ENCODE results near the gene MAP7. TPM values are rescaled to one million over a fixed set of nuclear protein-coding genes. Genes with fewer than 3 reads are reported as not detected.

MAP7 gene
- total RNA-seq, 5 donors from 2014 or later (not counting 1 experiment from before 2014, with no cell fraction given): 0.33 to 0.73 (median 0.57) TPM

DNA sequence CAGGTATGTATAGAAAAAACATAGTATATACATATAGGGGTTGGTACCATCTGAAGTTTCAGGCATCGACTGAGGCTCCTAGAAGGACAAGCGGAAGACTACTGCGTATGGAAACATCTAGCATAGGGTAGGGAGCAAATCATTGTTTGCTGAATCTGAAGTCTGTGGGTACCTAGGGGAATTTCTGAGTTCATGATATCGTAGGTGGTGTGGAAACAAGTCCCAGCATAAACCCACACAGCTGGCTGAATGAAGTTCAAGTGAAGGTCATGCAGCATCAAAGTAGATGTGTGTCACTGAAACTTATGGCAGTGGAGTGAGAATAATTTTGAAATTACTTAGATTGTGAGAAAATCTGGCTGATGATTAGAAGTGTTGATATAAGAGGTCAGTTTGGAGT is 39.4 kb downstream of the MAP7 start:
- ChIA-PET CTCF (interaction anchor here in 1 of 2 donors (1.2 kb wide), 1 partner anchor 15 kb away, joined by 3 read pairs; no protein-coding TSS in a partner anchor), POLR2A (no interaction called here)
- Mint-ChIP-seq H3K4me1 (peaks cover 13 to 18% (median 15%) of the 10 kb centered on the region in 3 donors), H3K4me3 (no peak overlapping the region), H3K9me3 (no peaks in the 10 kb centered on the region), H3K27me3 (peaks cover 0 to 4% of the 10 kb centered on the region in 2 donors), H3K27ac (no peak overlapping the region), H3K36me3 (no peaks in the 10 kb centered on the region)
- no peaks in the 10 kb centered on the region for H3K9me3 ChIP-seq
- H3K4me1 ChIP-seq (ENCODE audit: control insufficient read depth in 1 of 2, extremely low read depth in 1 of 2, insufficient read depth in 2 of 2, low read length in 2 of 2): peaks cover 3 to 4% of the 10 kb centered on the region in 2 experiments
- H3K27ac ChIP-seq (ENCODE audit: low read length): no peak overlapping the region
- 51% methylated on average over 4 of the region's 4 CpGs for WGBS (ENCODE audit: insufficient coverage)
- DNase-seq: peak in 1 of 35 experiments; percentile 20
- no peak overlapping the region for H3K4me3 ChIP-seq (ENCODE audit: control insufficient read depth in 1 of 2, extremely low read depth in 1 of 2, low read length in 1 of 2)
- no peaks in the 10 kb centered on the region for H3K36me3 ChIP-seq (ENCODE audit: control insufficient read depth in 2 of 2, extremely low read depth in 1 of 2, insufficient read depth in 1 of 2, low read length in 1 of 2)
- no peaks in the 10 kb centered on the region for H3K27me3 ChIP-seq (replicated peaks in 1 of 2; ENCODE audit: control insufficient read depth in 2 of 2, extremely low read depth in 1 of 2, insufficient read depth in 2 of 2, low read length in 1 of 2)
- peak in 2 of 4 experiments; percentile 24 to 59 for ATAC-seq (replicated peaks in 1 of 4)

DNA sequence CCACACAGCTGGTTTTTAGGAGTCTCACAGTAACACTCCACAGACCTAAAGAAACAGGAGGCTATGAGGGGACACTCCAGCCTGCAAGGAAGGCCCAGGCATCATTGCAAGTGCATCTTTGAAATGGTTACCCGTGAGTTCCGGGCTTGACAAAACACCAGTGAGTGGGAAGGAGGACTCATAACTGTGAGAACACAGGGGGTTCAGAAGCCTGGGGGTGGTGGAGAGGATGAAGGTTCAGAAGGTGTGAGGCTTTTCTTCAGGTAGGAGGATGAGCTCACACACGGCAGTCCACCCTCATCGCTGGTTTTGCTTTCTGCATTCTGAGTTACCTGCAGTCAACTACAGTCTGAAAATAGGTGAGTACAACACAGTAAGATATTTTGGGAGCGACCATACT is 39.9 kb downstream of the MAP7 start:
- ChIA-PET POLR2A (no interaction called here), CTCF (interaction anchor here in 1 of 2 donors (1.2 kb wide), 1 partner anchor 16 kb away, joined by 3 read pairs; no protein-coding TSS in a partner anchor)
- Histone ChIP-seq H3K4me3 (ENCODE audit: control insufficient read depth in 1 of 2, extremely low read depth in 1 of 2, low read length in 1 of 2) (no peak overlapping the region), H3K36me3 (ENCODE audit: control insufficient read depth in 2 of 2, extremely low read depth in 1 of 2, insufficient read depth in 1 of 2, low read length in 1 of 2) (no peaks in the 10 kb centered on the region), H3K9me3 (no peaks in the 10 kb centered on the region), H3K27ac (ENCODE audit: low read length) (no peak overlapping the region), H3K27me3 (replicated peaks in 1 of 2; ENCODE audit: control insufficient read depth in 2 of 2, extremely low read depth in 1 of 2, insufficient read depth in 2 of 2, low read length in 1 of 2) (no peaks in the 10 kb centered on the region), H3K4me1 (ENCODE audit: control insufficient read depth in 1 of 2, extremely low read depth in 1 of 2, insufficient read depth in 2 of 2, low read length in 2 of 2) (peaks cover 3 to 4% of the 10 kb centered on the region in 2 experiments)
- DNase-seq (peak in 3 of 35 experiments; percentile 4 to 5 (median 5)), ATAC-seq (replicated peaks in 1 of 4) (peak in 2 of 4 experiments; percentile 34 to 48)
- Mint-ChIP-seq H3K27ac (peak overlapping the region in 1 of 2 donors; percentile 72), H3K4me1 (peaks cover 13 to 18% (median 15%) of the 10 kb centered on the region in 3 donors), H3K4me3 (peak overlapping the region in 1 of 3 donors; percentile 2), H3K27me3 (peaks cover 0 to 1% of the 10 kb centered on the region in 2 donors), H3K9me3 (no peaks in the 10 kb centered on the region), H3K36me3 (no peaks in the 10 kb centered on the region)
- no CpG with 5 or more reads among the region's 5 CpGs for WGBS (ENCODE audit: insufficient coverage)

DNA sequence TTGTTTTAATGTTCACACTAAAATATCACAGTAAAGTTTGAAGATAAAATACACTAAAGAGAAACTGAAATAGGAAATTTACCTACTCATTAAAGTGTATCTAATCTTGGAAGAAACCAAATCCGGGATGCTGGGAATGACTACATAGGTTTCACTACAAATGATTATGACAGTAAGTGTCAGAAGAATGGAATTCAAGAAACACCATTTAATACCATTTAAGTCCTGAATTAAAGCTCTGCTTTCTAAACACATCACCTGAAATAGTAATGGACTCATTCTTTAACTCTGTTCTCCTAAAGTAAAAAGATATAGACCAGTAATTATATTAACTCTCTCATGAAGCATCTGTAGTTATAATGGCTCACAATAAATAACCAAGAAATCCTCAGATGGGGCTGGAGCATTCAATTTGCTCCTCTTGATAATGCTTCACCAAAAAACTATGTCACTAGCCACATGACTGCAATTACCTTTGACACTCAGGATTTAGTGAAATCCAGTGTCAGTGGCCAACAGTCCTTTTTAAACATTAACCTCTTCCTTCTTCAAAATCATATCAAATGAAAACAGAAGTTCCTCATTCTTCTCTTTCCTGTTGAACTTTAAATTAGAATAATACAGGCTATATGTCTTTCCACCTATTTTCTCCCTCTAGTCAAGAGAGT is 41.4 kb downstream of the MAP7 start:
- no peaks in the 10 kb centered on the region for H3K27me3 Mint-ChIP-seq
- ChIA-PET CTCF (interaction anchor here in 1 of 2 donors (1.0 kb wide), 1 partner anchor 27 kb away, joined by 3 read pairs; no protein-coding TSS in a partner anchor), POLR2A (no interaction called here)
- H3K36me3 ChIP-seq (ENCODE audit: control insufficient read depth in 2 of 2, extremely low read depth in 1 of 2, insufficient read depth in 1 of 2, low read length in 1 of 2): no peaks in the 10 kb centered on the region
- H3K4me3 Mint-ChIP-seq: no peak overlapping the region
- no peaks in the 10 kb centered on the region for H3K27me3 ChIP-seq (replicated peaks in 1 of 2; ENCODE audit: control insufficient read depth in 2 of 2, extremely low read depth in 1 of 2, insufficient read depth in 2 of 2, low read length in 1 of 2)
- no CpG with 5 or more reads among the region's 1 CpG for WGBS (ENCODE audit: insufficient coverage)
- H3K9me3 Mint-ChIP-seq: no peaks in the 10 kb centered on the region
- H3K4me1 ChIP-seq (ENCODE audit: control insufficient read depth in 1 of 2, extremely low read depth in 1 of 2, insufficient read depth in 2 of 2, low read length in 2 of 2): peaks cover 3 to 4% of the 10 kb centered on the region in 2 experiments
- H3K36me3 Mint-ChIP-seq: no peaks in the 10 kb centered on the region
- H3K4me3 ChIP-seq (ENCODE audit: control insufficient read depth in 1 of 2, extremely low read depth in 1 of 2, low read length in 1 of 2): no peak overlapping the region
- no peak for ATAC-seq (replicated peaks in 1 of 4)
- no peaks in the 10 kb centered on the region for H3K9me3 ChIP-seq
- no peak overlapping the region for H3K27ac Mint-ChIP-seq
- no peak for DNase-seq
- peaks cover 13 to 18% (median 15%) of the 10 kb centered on the region in 3 donors for H3K4me1 Mint-ChIP-seq
- no peak overlapping the region for H3K27ac ChIP-seq (ENCODE audit: low read length)

DNA sequence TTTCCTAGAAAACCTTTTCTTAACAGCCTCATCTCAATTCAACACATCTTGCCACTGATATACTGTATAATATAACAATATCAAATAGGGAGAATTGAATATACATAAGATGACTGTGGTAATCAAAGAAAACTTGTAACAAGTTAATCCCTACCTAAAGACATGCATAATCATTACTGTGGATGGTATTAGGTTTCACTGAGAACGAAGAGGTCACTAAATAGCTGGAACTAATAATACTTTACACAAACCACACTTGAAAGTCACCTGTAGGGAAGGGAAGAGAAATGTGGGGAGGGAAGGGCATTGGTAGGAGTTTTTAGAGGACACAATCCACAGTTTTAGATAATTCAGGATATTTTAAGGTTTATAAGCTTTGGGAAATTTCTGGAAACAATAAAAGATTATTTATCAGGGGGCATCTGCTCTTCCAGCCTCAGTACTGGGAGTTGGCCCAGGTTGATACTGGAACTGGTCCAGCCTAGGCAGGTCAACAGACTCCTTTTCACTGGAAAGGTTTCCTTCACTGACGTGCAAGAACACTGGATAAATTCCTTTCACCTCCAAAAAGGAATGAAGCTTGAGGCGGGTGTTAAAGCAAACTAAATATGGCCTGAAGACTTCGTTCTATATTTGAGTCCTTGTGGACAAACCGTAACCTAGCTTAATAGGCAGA is 44.0 kb downstream of the MAP7 start:
- no peak overlapping the region for H3K27ac ChIP-seq (ENCODE audit: low read length)
- no peak for ATAC-seq (replicated peaks in 1 of 4)
- H3K27ac Mint-ChIP-seq: no peak overlapping the region
- peaks cover 0 to 4% of the 10 kb centered on the region in 2 experiments for H3K4me1 ChIP-seq (ENCODE audit: control insufficient read depth in 1 of 2, extremely low read depth in 1 of 2, insufficient read depth in 2 of 2, low read length in 2 of 2)
- no peak overlapping the region for H3K4me3 Mint-ChIP-seq
- H3K36me3 ChIP-seq (ENCODE audit: control insufficient read depth in 2 of 2, extremely low read depth in 1 of 2, insufficient read depth in 1 of 2, low read length in 1 of 2): no peaks in the 10 kb centered on the region
- ChIA-PET POLR2A (no interaction called here), CTCF (no interaction called here)
- WGBS (ENCODE audit: insufficient coverage): 91% methylated on average over 3 of the region's 5 CpGs
- no peaks in the 10 kb centered on the region for H3K36me3 Mint-ChIP-seq
- H3K4me3 ChIP-seq (ENCODE audit: control insufficient read depth in 1 of 2, extremely low read depth in 1 of 2, low read length in 1 of 2): no peak overlapping the region
- peaks cover 12 to 16% (median 13%) of the 10 kb centered on the region in 3 donors for H3K4me1 Mint-ChIP-seq
- H3K27me3 Mint-ChIP-seq: no peaks in the 10 kb centered on the region
- no peak for DNase-seq
- no peaks in the 10 kb centered on the region for H3K9me3 ChIP-seq
- H3K27me3 ChIP-seq (replicated peaks in 1 of 2; ENCODE audit: control insufficient read depth in 2 of 2, extremely low read depth in 1 of 2, insufficient read depth in 2 of 2, low read length in 1 of 2): no peaks in the 10 kb centered on the region
- no peaks in the 10 kb centered on the region for H3K9me3 Mint-ChIP-seq

DNA sequence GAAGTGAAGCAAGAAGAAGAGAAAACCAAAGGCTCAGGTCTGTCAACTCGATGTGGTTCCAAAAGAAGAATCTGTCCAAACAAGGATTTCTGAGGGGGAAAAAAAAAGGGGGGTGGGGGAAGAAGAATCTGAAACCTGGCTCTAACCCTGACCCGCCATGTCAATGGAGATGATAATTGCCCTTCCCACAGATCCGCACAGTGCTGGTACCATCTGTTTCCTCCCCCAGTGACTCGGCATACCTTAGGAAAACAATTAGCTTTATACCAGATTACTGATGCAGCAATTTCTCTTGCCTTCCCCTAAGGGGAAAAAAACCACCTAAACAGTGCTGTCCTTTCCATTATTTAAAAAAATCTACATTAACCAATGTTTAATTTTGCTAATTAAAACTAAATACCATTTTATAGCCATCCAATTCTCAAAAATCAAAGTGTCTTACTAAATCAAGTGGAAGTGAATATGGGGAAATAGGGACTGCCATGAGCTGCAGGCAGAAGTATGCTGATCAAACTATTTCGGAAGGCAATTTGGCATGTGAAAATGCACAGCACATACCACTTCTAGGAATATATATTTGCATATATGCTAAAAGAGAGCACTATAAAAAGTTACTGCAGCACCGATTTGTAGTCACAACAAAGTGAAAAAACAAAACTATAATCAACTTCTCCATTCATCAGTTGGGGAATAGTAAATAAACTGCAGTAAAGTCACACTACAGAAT is 46.8 kb downstream of the MAP7 start:
- POLR2A ChIA-PET: no interaction called here
- CTCF ChIA-PET: no interaction called here
- Histone ChIP-seq H3K27ac (ENCODE audit: low read length) (no peak overlapping the region), H3K36me3 (ENCODE audit: control insufficient read depth in 2 of 2, extremely low read depth in 1 of 2, insufficient read depth in 1 of 2, low read length in 1 of 2) (no peaks in the 10 kb centered on the region), H3K4me3 (ENCODE audit: control insufficient read depth in 1 of 2, extremely low read depth in 1 of 2, low read length in 1 of 2) (no peak overlapping the region), H3K4me1 (ENCODE audit: control insufficient read depth in 1 of 2, extremely low read depth in 1 of 2, insufficient read depth in 2 of 2, low read length in 2 of 2) (no peaks in the 10 kb centered on the region), H3K27me3 (replicated peaks in 1 of 2; ENCODE audit: control insufficient read depth in 2 of 2, extremely low read depth in 1 of 2, insufficient read depth in 2 of 2, low read length in 1 of 2) (no peaks in the 10 kb centered on the region), H3K9me3 (no peaks in the 10 kb centered on the region)
- Mint-ChIP-seq H3K4me1 (no peaks in the 10 kb centered on the region), H3K4me3 (no peak overlapping the region), H3K27me3 (no peaks in the 10 kb centered on the region), H3K9me3 (no peaks in the 10 kb centered on the region), H3K36me3 (no peaks in the 10 kb centered on the region), H3K27ac (no peak overlapping the region)
- 65% methylated on average over 4 of the region's 6 CpGs for WGBS (ENCODE audit: insufficient coverage)
- DNase-seq (no peak), ATAC-seq (replicated peaks in 1 of 4) (no peak)

DNA sequence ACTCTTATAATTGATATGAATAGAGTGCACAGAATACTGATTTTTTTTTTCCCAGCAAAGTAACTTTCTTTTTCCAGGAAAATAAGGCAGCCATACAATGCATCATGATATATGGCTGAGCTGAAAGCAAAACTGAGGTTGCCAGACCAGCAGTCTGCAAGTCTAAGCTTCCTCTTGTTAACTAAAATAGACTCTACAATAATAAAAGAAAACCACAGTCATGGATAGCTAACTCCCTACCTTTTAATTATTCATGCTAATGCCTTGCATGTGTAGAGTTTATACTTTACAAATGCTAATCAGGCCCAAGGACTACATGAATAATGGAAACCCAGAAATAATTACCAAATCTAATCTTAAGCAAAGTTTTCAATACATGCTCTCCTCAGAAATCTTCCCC is 47.4 kb downstream of the MAP7 start:
- H3K36me3 ChIP-seq (ENCODE audit: control insufficient read depth in 2 of 2, extremely low read depth in 1 of 2, insufficient read depth in 1 of 2, low read length in 1 of 2): no peaks in the 10 kb centered on the region
- no peak for DNase-seq
- no peaks in the 10 kb centered on the region for H3K4me1 Mint-ChIP-seq
- H3K27ac Mint-ChIP-seq: no peak overlapping the region
- no peaks in the 10 kb centered on the region for H3K9me3 ChIP-seq
- POLR2A ChIA-PET: no interaction called here
- no peak overlapping the region for H3K4me3 Mint-ChIP-seq
- H3K9me3 Mint-ChIP-seq: no peaks in the 10 kb centered on the region
- no peaks in the 10 kb centered on the region for H3K36me3 Mint-ChIP-seq
- CTCF ChIA-PET: no interaction called here
- no peaks in the 10 kb centered on the region for H3K27me3 ChIP-seq (replicated peaks in 1 of 2; ENCODE audit: control insufficient read depth in 2 of 2, extremely low read depth in 1 of 2, insufficient read depth in 2 of 2, low read length in 1 of 2)
- H3K4me1 ChIP-seq (ENCODE audit: control insufficient read depth in 1 of 2, extremely low read depth in 1 of 2, insufficient read depth in 2 of 2, low read length in 2 of 2): no peaks in the 10 kb centered on the region
- no peaks in the 10 kb centered on the region for H3K27me3 Mint-ChIP-seq
- no peak overlapping the region for H3K27ac ChIP-seq (ENCODE audit: low read length)
- H3K4me3 ChIP-seq (ENCODE audit: control insufficient read depth in 1 of 2, extremely low read depth in 1 of 2, low read length in 1 of 2): no peak overlapping the region
- ATAC-seq (replicated peaks in 1 of 4): no peak

Data from T-cell (primary cell).